Erythroblast (primary cell): Measurements from ENCODE around the gene ABO.
A peak's percentile ranks its signal among the peaks of the same experiment; 100 is the strongest.

Experiments used
- DNase-seq, 2 experiments: peaks; one replicate each; lab custom pipeline; 2025; lab: John Stamatoyannopoulos, UW
- GATA1 ChIP-seq: IDR thresholded peaks from 2 replicates; pipeline ENCODE4 v1.6.1; 2011; ENCODE audit warnings: low read depth, mild to moderate bottlenecking, control low read depth, low read length, moderate library complexity
- POLR2A ChIP-seq: IDR thresholded peaks from 2 replicates; pipeline ENCODE4 v1.6.1; 2011; ENCODE audit warnings: mild to moderate bottlenecking, low read length

ABO gene

DNA sequence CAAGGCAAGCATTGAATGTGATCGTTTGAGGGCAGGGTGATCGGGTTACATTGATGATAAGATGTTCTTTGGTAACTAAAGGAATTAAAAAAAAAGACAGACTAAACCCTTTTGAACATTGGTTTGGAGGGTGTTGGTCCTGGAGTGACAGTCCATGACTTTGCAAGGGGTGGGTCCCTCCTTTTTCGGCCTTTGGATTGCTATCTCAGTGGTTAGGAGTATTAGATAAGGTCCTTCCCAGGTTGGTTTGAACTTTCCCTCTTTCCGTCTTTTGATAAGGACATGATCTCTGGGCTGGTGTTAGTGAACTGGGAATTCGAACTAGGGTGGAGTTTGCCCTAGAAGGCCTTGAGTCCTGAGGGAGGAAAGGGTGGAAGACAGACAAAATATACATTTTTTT, 5.4 kb upstream of the ABO start:
- DNase-seq: no peak
- no peak for TF ChIP-seq GATA1
- no peak for TF ChIP-seq POLR2A

- no peak for TF ChIP-seq GATA1
- TF ChIP-seq POLR2A: no peak
- DNase-seq: no peak
Measured at GRCh38 chr9:133278161-133279114, 3.4 kb upstream of the ABO start.

- DNase-seq: no peak
- TF ChIP-seq GATA1 (no peak), POLR2A (no peak)
Measured at GRCh38 chr9:133277467-133277866, 2.5 kb upstream of the ABO start.

GRCh38 chr9:133276923-133277322, 1.9 kb upstream of the ABO start:
- DNase-seq: no peak
- TF ChIP-seq GATA1: no peak
- TF ChIP-seq POLR2A: no peak

DNA sequence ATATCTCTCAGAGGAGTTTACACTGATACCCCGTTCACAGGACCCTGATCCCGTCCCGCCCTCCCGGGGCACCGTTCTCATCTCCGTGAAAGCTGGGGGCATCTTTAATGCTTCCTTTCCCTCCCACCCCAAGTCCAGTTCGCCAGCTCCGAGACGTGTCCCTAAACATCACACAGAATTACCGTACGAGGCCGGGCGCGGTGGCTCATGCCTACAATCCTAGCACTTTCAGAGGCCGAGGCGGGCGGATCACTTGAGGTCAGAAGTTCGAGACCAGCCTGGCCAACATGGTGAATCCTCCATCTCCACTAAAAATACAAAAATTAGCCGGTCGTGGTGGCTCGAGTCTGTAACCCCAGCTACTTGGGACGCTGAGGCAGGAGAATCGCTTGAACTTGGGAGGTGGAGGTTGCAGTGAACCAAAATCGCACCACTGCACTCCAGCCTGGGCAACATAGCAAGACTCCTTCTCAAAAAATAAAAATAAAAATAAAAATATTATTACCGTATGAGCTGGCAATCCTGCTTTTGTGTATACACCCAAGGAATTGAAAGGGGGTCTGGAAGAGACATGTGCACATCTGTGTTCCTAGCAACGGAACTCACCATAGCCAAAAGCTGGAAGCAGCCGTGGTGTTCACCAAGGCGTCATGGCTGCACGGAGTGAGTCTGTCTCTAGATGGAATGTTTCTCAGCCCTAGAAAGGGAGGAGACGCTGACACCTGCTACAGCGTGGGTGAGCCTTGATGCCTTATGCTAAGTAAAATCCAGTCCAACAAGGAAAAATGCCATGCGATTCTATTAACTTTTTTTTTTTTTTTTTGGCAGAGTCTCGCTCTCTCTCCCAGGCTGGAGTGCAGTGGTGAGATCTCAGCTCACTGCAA, 1.2 kb upstream of the ABO start:
- DNase-seq: no peak
- TF ChIP-seq POLR2A: no peak
- no peak for TF ChIP-seq GATA1

DNA sequence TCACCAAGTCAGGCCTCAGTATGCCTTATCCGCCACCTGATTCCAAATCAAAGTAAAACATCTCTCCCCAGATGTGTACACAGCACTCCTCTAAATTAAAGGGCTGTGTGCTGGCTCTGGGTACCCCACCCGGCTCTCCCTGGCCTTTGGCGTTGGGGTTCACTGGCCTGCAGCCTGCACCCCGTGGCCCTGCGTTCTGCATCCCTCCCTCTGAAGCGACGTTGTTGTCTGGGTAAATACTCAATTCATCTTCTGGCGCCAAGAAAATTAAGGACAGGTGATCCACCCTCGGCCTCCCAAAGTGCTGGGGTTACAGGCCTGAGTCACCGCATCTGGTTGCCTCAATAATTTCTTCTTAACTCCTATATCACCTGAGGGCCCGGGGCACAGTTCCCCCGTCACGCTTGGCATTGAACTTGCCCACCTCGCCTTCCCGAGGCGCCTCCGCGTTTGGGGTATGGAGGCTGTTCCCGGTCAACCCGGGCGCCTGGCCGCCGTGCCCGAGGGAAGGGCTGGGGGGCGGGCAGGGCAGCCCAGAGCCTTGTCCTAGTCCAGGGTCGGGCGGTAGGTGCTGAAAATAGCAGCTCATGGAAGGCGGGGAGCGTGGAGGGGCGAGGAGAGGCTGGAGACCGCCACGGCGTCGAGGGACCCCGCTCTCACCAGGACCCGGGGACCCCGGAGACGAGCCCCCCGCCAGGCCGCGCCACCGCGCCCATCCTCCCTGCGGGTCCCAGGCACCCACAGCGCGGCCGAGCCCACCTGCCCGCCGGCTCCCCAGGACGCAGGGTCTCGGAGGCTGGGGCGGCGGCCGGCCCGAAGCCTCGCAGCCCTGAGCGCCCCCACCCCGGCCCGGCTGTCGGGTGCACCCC, 531 bp downstream of the ABO start:
- TF ChIP-seq POLR2A (no peak), GATA1 (no peak)
- DNase-seq: no peak

DNA sequence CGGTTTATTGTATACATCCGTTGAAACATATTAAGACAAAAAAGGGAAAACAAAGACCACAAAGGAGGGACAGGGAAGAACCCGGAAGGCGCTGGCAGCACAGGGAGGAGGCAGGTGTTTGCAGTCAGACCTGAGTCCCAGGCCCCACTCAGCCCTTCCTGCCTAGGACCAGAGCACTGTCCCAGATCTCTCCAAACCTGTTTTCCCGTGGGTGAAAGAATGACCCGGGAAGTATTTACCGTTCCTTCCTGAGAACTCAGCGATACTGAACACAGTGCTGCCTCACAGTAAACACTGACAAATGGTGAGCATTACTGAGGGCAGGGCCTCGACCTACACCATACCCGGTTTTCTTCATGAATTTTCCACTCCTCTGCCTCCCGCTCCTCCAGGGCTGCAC, 1.2 kb downstream of the ABO start:
- DNase-seq: no peak
- TF ChIP-seq POLR2A: no peak
- no peak for TF ChIP-seq GATA1

DNA sequence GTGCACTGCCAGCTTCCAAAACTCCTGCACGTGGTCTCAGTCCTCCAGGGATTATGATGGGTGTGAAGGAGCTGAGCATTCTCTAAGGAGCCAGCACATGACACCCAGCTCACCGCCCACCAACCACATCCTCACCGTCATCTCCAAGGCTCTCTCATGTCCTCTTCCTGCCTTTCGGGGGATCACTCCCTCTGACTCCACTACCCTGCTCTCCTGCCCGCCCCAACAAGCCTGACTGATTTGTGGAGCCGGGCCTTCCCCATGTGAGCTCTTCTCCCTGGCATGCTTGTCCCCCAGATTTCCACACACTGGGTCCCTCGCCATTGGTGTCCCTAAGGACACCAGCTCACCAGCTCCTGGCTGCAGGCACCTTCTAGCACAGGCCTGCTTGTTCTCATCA, 1.9 kb downstream of the ABO start:
- TF ChIP-seq GATA1 (no peak), POLR2A (no peak)
- DNase-seq: no peak

DNA sequence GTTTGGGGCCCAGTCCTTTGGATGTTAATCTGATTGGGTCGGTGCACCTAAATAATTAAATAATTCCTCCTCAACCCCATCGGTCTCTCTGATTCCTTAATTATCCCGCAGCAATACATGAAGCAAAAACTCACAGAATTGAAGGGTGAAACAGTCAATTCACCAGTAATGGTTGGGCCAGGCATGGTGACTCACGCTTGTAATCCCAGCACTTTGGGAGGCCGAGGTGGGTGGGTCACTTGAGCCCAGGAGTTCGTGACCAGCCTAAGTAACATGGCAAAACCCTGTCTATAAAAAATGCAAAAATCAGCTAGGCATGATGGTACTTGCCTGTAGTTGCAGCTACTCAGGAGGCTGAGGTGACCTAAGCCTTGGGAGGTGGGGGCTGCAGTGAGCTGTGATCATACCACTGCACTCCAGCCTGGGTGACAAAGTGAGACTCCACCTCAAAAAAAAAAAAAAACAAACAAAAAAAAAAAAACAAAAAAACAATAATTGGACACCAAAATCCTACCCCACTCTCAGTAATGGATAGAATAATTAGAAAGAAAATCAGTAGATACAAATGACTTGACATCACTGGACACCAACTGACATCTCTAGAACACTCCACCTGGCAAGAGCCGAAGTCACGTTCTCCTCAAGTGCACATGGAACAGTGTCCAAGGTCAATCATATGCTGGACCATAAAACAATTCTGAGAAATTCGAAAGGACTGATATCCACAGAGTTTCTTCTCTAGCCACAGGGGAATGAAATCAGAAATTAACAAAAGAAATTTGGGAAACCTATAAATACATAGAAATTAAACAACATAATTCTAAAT, 5.3 kb downstream of the ABO start:
- TF ChIP-seq GATA1 (no peak), POLR2A (no peak)

GRCh38 chr9:133269136-133269535, 5.9 kb downstream of the ABO start:
- DNase-seq: peak; percentile 46 to 66

More for the DNA sequence above, 5.3 kb downstream of the ABO start:
- DNase-seq: peak; percentile 44 to 53

DNA sequence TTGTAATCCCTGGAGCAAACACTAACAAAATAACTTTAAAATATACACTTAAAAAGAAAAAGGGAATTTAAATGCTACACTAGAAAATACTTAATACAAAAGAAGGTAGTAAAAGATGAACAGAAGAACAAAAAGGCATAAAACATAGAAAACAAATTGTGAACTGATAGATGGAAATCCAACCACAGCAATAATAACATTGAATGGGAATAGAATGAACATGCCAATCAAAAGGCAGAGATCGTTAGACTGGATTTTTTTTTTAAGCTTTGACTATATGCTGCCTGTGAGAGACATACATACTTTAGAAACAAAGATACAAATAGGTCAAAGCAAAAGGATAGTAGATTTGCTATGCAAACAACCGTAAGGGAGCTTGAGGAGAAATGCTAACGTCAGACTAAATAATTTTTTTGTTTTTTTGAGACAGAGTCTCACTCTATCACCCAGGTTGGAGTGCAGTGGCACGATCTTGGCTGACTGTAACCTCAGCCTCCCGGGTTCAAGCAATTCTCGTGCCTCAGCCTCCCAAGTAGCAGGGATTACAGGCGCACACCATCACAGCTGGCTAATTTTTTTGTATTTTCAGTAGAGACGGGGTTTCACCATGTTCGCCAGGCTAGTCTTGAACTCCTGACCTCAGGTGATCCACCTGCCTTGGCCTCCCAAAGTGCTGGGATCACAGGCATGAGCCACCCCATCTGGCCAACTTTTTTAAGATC, 6.5 kb downstream of the ABO start:
- DNase-seq: no peak
- no peak for TF ChIP-seq POLR2A
- TF ChIP-seq GATA1: no peak

GRCh38 chr9:133264235-133264764, 10.7 kb downstream of the ABO start:
- TF ChIP-seq POLR2A (no peak), GATA1 (no peak)

More at GRCh38 chr9:133264235-133264764, 10.7 kb downstream of the ABO start:
- no peak for DNase-seq
